Neutrophil (primary cell): ENCODE measurements around the gene ARHGAP23.
"Not testable (repeated sequence)": the region's sequence is repeated elsewhere in the genome, so short reads cannot be mapped to it uniquely, and the experiment has no call there.

ENCODE experiments used
- H3K27ac ChIP-seq: fragments of 200-600 bp; sonication (generic); 2 replicates; pipeline ENCODE4 v1.5.1; 2016; ENCODE audit warnings: mild to moderate bottlenecking, moderate library complexity
- H3K27me3 ChIP-seq: fragments of 200-600 bp; sonication (generic); 2 replicates; pipeline ENCODE4 v1.6.0; 2016; ENCODE audit warnings: mild to moderate bottlenecking
- H3K36me3 ChIP-seq: fragments of 200-600 bp; sonication (generic); 2 replicates; pipeline ENCODE4 v1.5.1; 2017
- H3K4me1 ChIP-seq, 2 experiments: fragments of 200-600 bp in 1 of 2; sonication (generic) in 1 of 2; 1 replicate in 1 of 2; 2 replicates in 1 of 2; pipeline versions ENCODE4 v1.5.1 to v1.6.1; 2013 to 2016; ENCODE audit warnings: low read depth in 1 of 2, low read length in 1 of 2, mild to moderate bottlenecking in 1 of 2, moderate library complexity in 1 of 2; ENCODE audit not compliant: control insufficient read depth in 1 of 2, insufficient read depth in 1 of 2
- H3K4me3 ChIP-seq, 2 experiments: fragments of 200-600 bp in 1 of 2; sonication (generic) in 1 of 2; 1 replicate in 1 of 2; 2 replicates in 1 of 2; pipeline ENCODE4 v1.5.1; 2013 to 2016; ENCODE audit warnings: low read depth in 1 of 2, low read length in 1 of 2, mild to moderate bottlenecking in 1 of 2, moderate library complexity in 1 of 2
- H3K9me3 ChIP-seq: fragments of 200-600 bp; sonication (generic); 2 replicates; pipeline ENCODE4 v1.5.1; 2016
- TF ChIP-seq, protein P1 (sequence below): fragments of 200-600 bp; sonication (generic); IDR thresholded peaks from 2 replicates; pipeline ENCODE4 v1.5.1; 2016; ENCODE audit warnings: antibody characterized with exemption

Gene ARHGAP23

DNA sequence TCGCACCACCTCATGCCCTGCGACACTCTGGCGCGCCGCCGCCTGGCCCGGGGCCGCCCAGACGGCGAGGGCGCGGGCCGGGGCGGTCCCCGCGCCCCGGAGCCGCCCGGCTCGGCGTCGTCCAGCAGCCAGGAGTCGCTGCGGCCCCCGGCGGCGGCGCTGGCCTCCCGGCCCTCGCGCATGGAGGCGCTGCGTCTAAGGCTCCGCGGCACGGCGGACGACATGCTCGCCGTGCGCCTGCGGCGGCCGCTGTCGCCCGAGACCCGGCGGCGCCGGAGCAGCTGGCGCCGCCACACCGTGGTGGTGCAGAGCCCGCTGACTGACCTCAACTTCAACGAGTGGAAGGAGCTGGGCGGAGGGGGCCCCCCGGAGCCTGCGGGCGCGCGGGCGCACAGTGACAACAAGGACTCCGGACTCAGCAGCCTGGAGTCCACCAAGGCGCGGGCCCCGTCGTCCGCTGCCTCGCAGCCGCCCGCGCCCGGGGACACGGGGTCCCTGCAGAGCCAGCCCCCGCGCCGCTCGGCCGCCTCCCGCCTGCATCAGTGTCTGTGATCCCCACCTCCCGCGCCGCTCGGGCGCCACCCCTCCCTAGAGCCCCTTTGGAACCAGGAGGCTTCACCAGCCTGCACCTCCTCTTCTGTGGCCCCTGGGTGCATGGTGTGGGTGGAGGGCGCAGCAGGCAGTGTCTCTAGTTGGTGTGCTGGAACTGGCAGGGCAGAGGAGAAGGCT, 82.3 kb downstream of the ARHGAP23 start:
- Histone ChIP-seq H3K27me3 (peaks cover 68% of the 10 kb centered on the region), H3K27ac (no peak overlapping the region), H3K4me1 (peaks cover 4 to 9% of the 10 kb centered on the region in 2 experiments), H3K4me3 (no peak overlapping the region), H3K9me3 (no peaks in the 10 kb centered on the region), H3K36me3 (no peaks in the 10 kb centered on the region)
- TF ChIP-seq, protein P1, sequence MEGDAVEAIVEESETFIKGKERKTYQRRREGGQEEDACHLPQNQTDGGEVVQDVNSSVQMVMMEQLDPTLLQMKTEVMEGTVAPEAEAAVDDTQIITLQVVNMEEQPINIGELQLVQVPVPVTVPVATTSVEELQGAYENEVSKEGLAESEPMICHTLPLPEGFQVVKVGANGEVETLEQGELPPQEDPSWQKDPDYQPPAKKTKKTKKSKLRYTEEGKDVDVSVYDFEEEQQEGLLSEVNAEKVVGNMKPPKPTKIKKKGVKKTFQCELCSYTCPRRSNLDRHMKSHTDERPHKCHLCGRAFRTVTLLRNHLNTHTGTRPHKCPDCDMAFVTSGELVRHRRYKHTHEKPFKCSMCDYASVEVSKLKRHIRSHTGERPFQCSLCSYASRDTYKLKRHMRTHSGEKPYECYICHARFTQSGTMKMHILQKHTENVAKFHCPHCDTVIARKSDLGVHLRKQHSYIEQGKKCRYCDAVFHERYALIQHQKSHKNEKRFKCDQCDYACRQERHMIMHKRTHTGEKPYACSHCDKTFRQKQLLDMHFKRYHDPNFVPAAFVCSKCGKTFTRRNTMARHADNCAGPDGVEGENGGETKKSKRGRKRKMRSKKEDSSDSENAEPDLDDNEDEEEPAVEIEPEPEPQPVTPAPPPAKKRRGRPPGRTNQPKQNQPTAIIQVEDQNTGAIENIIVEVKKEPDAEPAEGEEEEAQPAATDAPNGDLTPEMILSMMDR: no peak

DNA sequence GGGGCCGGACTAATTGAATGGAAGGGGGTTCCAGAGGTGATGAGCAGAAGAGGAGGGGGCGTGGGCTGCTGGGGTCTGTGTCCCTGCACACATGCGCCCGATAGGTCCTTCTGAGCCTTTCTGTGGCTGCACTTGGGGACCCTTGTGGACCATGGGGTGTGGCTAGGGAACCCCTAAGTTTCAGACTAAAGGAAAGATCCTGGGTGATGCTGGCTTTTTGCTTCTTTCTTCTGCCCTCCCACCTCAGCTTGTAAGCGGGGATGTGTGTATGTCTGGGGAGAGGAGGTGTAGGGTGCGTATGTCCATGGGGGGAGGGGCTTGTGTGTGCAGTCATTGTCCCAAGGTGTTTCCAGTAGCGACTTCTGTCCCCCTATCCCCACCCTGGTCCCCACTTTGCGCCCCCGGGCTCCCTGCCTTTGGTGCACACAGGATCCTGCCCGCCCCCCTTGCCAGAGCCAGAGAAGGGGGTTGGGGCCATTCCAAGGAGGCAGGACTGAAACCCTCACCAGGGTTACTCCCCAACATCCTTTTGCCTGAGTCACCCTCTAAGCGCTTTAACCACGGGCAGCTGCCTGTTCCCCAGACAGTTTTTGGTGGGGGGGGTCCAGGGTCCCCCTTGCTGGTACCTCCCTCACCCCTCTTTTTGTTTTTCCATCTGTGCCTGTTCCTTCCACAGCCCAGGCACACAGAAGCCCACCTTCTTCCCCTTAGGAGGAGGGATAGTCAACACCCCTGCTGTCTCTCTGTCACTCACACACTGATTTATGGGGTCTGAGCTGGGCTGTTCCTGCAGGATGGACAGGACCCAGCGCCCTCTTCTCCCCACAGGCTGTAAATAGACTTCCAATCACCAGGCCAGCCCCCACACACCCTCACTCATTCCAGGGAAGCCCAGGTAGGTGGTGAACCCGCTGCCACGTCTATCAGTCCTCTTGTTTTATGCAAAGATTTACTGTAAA, 83.2 kb downstream of the ARHGAP23 start:
- Histone ChIP-seq H3K27ac (no peak overlapping the region), H3K9me3 (no peaks in the 10 kb centered on the region)

DNA sequence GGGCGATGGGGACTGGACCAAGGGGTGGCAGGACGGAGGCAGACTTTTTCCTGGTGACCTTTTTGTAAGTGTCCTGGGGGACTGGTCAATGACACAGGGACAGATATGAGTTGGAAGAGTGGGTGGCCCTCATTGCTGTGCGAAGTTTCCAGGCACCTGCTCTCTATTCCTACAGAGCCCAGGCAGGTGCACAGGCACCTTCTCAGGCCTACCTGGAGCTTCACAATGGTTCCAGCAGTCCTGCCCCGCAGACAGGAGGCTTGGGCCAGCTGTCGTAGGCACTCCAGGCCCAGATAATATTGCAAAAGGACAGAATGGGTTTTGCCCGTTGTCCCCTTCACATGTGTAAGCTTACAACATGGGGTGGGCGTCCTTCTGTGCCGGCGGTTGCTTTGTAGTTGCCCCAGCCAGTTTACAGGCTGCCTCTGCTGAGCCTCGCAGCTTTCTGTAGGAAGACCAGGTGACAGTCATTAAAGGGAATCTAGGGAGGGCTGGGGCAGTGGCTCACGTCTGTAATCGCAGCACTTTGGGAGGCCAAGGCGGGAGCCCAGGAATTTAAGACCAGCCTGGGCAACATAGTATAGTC, 84.3 kb downstream of the ARHGAP23 start:
- no peaks in the 10 kb centered on the region for H3K36me3 ChIP-seq
- H3K4me3 ChIP-seq: no peak overlapping the region
- peaks cover 4 to 9% of the 10 kb centered on the region in 2 experiments for H3K4me1 ChIP-seq
- H3K9me3 ChIP-seq: no peaks in the 10 kb centered on the region
- peaks cover 66% of the 10 kb centered on the region for H3K27me3 ChIP-seq
- H3K27ac ChIP-seq: no peak overlapping the region
- TF ChIP-seq, protein P1: no peak

More for the DNA sequence above, 83.2 kb downstream of the ARHGAP23 start:
- Histone ChIP-seq H3K4me3 (no peak overlapping the region), H3K27me3 (peaks cover 68% of the 10 kb centered on the region), H3K36me3 (no peaks in the 10 kb centered on the region), H3K4me1 (peaks cover 4 to 9% of the 10 kb centered on the region in 2 experiments)
- TF ChIP-seq, protein P1: no peak

DNA sequence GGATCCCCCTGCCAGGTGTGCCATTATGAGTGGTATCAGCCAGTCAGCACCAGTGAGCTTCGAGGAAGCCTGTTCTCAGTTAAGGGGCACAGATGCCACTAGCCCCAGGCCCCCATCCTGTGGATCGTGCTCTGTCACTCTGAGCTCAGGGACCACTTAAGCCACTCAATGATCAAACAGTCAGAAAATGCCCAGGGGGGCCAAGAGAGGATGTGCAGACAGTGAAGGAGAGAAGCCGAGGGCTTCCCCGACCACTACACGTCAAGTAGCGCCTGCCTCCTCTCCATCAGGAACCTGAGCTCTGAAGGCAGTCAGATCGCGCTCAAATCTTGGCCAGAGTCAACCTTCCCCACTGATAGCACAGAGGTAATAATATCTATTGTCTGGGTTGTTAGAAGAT, 98.3 kb downstream of the ARHGAP23 start:
- H3K36me3 ChIP-seq, H3K27ac ChIP-seq, H3K4me1 ChIP-seq, H3K9me3 ChIP-seq, H3K4me3 ChIP-seq: not testable (repeated sequence)
- peaks cover 35% of the 10 kb centered on the region for H3K27me3 ChIP-seq

DNA sequence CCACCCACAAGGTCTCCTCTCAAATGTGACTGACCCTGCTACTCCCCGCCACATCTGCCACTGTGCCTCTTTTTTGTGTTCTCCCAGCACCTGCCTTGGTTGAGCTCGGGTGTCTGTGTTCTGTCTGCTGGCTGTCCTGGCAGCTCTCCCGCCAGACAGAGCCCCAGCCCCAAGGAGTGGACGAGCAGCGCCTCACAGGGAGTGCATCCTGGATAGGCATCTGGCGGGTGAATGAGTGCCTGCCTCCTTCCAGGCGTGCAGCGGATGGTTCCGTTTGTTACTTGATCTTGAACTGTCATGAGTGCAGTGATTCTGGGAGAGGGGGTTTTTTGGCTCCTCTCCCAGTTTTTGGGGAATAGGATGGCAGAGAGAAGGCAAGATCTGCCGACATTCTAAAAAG, 99.9 kb downstream of the ARHGAP23 start:
- not testable (repeated sequence) for H3K27ac ChIP-seq, H3K9me3 ChIP-seq, H3K4me3 ChIP-seq, H3K36me3 ChIP-seq, H3K4me1 ChIP-seq
- peaks cover 35% of the 10 kb centered on the region for H3K27me3 ChIP-seq

DNA sequence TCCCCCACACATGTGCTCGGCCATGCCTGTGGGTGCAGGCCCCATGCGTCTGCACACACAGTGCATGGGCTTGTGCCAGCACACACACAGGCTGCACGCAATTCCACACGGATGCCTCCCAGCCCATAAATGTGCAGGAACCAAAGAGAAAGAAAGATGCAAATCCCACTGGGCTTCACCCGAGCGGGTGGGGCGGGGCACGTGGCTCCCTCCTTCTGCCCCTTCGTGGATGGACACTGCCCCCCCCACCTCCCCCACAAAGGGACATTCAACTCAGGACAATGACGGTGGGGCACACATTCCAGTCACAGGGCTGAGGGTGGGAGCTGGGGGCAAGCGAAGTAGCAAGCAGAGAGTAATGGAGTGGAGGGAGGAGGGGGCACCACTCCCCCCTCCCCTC, 102.6 kb downstream of the ARHGAP23 start:
- not testable (repeated sequence) for H3K4me1 ChIP-seq, H3K27ac ChIP-seq, H3K36me3 ChIP-seq, H3K9me3 ChIP-seq, H3K4me3 ChIP-seq
- peaks cover 42% of the 10 kb centered on the region for H3K27me3 ChIP-seq

DNA sequence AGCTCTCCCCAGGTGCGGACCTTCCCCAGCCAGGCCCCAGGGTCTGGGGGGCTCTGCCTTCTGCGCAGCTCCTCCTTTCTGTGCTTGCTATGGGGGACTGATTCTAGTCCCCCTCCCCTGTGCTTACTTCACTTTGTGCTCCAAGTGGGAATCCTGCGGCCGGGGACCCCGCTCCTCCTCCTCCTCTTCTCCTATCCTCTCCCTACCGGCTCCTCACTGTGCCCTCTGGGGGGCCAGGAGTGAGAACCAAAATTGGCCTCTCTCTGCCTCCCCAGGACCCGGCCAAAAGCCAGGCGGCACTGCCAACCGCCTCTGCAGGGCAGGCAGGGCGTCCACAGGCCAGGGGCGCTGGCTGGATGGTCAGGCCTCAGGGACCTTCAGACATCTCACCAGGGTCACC, 103.5 kb downstream of the ARHGAP23 start:
- not testable (repeated sequence) for H3K36me3 ChIP-seq, H3K27ac ChIP-seq, H3K4me1 ChIP-seq, H3K9me3 ChIP-seq, H3K4me3 ChIP-seq
- H3K27me3 ChIP-seq: peaks cover 49% of the 10 kb centered on the region
